Stimulated activated CD8-positive, alpha-beta memory T cell treated with anti-CD3 and anti-CD28 coated beads, Interleukin-7, amount 100 ng/mL, for 4 hours (primary cell): Measurements from ENCODE around the gene PPA2.

Experiments used
- DNase-seq, 2 donors: peaks; one replicate each; pipeline ENCODE4 v3.0.0-alpha.2; 2020; ENCODE audit warnings: low read depth in 2 of 2

PPA2 gene

DNA sequence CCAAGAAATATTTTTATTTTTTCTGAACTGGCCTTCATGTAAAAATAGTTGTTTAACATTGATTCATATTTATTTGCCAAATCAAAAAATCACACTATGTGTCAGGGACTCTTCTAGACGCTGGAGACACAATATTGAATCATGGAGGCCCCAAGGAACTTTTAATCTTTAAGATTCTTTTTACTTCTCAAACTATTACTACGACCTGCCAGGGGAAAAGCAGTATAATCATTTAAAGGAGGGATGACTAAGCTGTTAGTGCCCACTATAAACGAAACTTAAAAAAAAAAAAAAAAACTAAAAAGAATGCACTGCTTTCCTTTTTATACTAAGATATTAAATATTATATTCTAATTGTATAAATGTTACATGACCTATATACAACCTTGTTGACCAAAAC is 84.7 kb downstream of the PPA2 start:
- no peak for DNase-seq

DNA sequence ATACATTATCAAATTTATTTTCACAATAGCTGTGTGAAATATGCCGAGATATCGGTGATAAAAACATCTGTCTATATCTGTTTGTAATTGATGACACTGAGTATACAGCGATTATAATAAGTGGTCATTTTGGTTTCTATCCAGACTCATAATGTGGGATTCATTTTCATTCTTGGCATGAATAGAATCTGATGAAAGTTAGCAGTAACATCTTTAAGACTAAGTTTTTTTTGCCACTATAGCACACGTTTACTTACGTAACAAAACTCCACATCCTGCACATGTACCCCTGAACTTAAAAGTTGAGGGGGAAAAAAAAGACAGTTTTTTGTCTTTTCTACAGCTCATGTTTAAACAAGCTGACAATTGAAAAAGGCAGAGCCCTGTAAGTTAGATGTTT is 86.4 kb downstream of the PPA2 start:
- DNase-seq, result no peak

DNA sequence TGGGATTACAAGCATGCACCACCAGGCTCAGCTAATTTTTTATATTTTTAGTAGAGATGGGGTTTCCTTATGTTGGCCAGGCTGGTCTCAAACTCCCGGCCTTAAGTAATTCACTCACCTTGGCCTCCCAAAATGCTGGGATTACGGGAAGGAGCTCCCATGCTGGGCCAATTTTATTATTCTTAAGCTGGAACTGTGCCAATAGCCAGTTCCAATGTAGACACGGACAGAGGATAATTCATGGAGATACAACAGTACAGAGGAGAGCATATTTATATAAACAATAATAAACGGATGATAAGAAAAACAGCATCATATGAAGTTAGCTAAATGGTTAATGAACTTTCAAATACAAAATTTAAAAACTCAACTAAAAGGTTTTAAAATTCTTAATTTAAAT is 87.8 kb downstream of the PPA2 start:
- DNase-seq, result no peak

DNA sequence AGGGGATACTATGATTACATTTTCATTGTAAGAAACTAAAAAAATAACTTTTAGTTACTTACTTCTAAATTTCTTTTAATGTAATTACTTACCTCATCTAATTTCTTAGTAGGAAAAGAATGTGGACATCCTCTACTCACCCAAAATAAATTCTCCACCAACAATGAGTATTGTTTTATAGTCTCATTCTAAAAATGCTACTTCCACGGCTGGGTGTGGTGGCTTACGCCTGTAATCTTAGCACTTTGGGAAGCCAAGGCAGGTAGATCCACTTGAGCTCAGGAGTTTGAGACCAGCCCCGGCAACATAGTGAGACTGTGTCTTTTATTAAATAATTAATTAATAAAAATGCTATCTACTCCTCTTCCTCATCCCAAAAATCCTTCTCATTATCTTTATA is 99.8 kb downstream of the PPA2 start:
- no peak for DNase-seq

DNA sequence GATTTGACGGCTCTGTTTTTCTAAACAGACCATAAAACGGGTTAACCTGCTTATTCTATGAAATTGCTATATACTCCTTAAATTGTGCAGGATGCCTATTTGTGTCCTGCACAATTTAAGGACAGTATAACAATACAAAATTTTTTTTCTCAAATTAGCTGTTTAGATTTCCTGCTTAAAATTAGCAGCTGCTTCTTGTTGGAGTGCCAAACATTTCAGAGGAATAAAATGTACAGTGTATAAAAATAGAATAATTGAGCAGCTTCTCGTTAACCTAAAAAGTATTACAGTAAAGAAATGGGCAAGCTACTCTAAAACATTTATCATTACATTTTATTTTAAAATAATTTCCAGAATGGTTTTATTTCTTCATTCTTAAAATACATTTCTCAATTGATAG is 100.5 kb downstream of the PPA2 start:
- no peak for DNase-seq

DNA sequence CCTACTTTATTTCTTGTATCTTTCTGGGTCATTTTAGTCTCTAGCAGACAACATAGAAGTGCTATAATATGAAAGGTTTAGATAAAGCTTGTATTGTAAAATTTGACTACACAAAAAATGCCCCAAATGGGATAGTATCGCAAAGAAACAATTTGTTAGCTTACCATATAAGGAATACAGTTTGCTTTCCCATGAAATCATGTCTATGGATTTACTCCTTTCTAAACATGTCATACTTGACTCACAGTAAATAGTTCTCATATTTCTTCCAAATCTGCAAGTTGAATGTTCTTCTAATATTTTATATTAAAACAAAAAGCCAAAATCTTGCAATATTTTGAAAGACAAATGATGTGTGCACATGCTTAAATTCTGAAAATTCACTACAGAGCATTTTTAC is 103.9 kb downstream of the PPA2 start:
- DNase-seq, result no peak

DNA sequence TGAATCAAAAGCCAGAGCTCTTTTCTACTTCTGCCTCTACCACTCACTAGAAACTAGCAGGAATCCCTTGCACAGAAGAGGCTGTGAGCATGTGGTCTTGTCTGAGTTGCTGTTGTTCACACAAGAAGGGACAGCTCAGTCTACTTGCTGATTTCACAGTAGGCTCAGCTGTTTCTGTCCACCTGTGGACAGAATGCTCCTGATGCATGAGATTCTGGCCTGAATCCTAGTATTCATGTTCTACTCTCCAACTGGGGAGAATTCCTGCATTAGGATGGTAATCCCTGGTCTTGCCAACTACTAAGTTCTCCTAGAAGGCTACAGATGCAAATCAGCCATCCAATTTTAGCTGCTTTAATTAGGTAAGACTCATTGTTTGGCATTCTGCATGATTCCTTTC is 112.8 kb downstream of the PPA2 start:
- DNase-seq, result no peak

DNA sequence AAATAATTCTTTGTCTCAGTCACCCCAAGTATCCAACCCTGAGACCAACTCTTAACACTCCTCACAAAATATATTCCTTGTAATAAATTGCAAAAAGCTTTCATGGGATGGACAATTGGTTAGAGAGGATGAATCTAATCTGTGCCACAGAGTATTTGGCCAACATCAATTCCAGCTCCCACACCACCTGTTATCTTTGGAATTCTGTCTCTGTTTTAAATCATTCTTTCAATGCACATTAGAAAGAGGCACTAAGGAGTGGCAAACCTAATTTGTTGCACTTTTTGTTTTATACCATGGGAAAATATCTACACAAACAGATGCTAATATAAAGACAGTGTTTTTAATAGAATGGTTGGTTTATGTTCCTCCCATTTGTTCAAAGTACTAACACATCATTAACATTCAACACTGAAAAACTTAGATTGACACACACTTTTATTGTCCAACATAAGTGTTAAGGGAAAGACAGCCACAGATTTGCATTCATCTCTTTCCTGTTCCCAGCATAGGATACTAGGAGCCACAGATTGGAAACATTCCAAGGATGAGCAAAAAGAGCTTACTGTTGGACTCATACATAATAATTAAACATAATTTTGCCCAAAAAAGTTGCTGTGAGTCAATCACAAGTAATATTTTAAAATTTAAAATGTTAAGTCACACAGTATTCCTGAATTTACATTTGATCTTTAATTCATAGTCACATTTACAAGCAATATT is 116.4 kb downstream of the PPA2 start:
- DNase-seq, result no peak

DNA sequence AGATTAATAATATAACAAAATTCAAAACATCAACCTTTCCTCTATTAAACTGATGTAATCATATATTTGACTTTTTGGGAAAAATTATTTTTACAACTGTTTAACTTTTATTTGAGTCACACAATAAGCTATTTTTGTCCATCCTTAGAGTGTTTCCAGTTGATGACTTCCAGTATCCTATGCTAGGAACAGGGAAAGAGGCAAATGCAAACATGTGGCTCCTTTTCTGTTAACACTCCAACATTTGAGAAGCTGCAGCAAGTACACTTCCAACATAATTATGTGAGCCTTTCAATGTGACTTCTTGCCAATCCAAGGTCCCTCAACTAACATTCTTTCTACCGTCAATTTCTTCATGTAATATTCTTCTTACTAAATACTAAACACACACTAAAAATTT is 117.7 kb downstream of the PPA2 start:
- DNase-seq, result no peak

DNA sequence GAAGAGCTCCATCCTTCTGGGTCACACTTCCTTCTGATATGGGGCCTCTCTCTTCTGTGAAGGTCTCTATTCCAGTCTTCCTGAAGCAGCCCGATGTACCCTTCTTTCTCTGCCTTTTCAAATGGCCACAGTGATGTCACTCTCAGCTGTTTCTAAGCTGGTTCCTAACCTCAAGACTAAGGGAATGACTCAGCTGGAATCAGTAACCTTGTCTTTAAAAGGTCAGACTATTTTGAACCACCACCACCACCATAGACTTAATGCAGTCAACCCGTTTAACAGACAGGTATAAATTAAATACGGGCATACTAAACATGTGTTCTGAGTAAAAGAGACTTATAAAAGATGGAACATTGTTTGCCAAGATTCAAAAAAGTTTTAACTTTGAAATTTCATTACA is 121.0 kb downstream of the PPA2 start:
- DNase-seq, result no peak

DNA sequence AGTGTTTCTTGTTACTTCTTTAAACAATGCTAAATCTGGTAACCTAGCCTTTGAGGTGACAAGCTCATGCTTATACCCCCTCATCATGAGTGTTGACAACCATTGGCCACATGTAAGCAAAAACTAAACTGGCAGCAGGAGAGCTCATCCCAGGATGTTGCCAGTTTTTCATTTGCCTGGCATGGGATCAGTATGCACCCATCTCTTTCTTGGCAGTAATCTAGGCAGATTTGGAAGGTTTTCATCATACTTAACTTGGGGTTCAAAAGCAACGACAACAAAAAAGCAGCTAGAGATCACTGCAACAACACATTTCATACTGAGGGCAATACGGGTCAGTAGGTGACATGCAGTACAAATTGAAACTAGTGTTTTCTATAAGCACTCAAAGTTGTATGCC is 122.0 kb downstream of the PPA2 start:
- no peak for DNase-seq

DNA sequence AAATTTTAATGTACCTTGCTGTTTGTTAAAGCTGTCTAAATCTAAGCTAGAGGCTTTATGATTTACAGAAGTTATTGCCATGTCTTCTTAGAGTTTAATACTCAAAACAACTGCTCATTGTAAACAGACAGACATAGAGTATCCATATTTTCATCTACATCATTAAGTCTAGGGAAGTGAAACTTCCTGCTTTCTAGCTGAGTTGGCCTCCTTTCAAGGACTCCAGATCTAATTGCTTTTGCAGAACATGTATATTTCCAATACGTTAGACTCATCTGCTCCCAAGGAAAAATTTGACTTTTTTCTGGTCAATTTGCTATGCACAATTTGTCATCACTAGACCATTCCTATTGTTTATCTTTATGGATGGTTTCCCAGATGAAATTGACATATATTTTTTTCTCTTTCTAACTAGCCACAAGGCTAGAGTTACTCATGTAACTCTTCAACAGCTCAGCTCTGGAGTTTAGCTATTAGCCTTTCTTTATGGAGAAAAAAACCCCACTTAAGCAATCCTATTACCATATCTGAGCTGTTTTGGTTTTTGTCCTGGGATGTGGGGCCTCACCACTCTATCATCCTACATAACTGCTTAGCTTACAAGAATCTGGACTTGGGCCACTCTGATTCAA is 122.9 kb downstream of the PPA2 start:
- no peak for DNase-seq

DNA sequence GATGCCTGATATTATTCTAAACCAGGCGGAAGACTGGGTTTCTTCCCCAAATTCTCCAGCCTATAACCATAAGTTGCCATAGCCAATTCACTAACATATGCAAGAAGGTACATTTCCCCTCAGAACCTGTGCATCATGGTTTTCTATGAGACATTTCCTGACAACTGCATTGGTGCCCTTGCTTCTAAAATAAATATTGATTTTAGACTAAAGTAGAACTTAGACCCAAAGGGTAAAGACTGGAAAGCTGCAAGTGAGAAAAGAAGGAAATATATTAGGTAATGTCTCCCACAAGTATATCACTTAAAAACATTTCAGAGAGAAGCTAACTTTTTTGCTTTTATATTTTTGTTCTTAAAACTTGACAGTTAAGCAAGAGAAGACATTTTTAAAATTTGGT is 125.1 kb downstream of the PPA2 start:
- no peak for DNase-seq

DNA sequence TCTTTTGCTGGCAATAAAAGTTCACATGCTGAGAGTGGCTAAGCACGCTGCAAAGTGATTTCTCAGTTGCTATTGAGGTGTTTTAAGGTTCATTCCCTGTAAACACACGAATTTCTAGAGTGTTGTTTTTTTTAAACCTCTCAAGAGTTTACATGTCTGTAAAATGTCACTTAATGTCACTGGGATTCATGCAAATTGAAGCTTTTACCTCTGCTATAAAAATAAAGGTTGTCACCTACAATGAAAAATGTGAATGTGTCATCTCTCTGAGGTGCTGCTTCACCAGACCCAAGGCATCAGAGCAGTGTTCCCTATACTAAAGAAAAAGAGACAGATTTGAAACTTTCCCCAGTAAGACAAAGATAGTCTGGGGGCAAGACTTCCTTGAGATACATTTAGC is 127.0 kb downstream of the PPA2 start:
- DNase-seq, result no peak

DNA sequence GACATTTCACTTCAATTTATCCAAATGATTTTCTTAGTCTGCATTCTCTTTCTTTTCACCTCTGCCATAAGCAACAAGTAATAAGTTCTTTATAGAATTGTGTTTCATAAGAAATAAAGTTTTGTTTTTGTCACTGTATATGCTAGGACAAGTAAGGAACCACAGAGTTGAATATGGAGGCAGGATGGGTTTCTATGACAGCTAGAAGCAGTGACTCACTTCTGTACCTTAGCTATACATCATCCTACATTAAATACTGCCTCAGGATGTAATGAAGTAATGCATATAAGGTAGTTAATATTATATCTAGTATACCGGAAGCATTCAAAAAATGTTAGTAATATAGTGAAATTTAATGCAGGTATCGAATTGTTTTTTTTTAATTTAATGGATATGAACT is 128.0 kb downstream of the PPA2 start:
- DNase-seq, result no peak

DNA sequence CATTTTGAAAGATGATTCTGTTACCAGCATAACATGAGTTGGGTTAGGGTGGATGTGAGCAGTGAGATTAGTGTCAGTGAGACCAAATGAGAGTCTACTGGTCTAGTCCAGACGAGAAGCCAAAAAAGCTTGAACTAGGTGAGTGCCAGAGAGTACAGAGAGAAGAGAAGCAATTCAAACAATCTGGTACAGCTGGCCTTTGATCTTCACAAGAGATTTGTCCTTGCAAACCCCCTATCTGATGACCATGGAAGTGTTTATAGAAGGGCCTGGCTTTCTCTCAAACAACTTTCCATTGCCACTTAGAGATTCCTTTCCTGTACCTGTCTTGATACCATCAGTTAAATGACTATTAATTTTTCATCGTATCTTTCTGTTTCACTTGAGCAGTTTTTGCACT is 128.5 kb downstream of the PPA2 start:
- DNase-seq, result no peak

DNA sequence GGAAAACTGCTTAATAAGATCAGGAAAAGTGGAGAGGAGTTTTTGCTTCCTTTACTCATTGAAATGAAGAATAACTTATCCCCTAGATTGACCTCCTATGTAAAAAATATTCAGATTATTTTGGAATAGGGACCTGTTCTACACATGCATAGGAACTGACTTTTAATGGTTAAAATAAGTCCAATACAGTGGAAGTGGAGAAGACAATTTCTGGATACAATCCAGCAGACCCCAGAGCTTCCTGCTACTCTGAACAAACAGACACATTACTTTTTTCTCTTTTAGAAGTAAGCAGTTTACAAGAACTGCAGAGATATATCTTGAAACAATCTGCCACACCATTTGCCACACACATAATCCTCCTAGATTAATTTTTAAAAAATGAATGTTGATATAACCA is 129.7 kb downstream of the PPA2 start:
- no peak for DNase-seq

DNA sequence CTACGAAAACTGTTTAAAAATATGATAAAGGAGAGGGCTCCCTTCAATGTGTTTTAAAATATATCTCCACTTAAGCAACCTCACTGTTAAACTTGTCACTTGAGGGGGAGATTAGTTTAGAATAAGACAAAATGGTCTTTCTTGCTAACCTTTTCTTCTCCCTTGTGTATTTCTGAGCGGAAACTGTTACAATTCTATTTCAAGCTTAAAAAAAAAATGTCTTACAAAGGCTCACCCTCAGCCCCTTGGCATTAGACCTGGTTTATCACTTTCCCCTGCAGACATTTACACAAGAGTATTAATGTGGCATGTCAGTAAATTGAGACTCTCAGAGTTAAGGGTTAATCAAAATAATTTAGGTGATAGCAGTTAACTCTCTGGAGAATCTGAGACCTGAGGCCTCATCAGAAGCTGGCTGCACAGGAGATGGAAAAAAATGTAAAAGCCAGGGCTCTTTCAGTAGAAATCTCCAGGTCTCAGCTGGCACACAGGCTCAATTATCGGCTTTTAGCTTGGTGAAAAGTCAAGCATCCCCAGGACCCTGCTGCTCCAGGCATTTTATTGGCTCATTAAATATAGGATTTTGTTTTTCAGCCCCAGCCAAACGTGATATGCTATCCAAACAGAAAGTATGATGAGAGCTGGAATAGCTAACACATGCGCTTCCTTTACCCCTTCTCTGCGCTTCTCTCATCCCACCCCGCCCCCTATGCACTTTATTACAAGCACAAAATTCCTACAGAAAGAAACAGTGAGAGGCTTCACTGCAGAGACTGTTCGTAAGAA is 130.5 kb downstream of the PPA2 start:
- DNase-seq, result no peak

DNA sequence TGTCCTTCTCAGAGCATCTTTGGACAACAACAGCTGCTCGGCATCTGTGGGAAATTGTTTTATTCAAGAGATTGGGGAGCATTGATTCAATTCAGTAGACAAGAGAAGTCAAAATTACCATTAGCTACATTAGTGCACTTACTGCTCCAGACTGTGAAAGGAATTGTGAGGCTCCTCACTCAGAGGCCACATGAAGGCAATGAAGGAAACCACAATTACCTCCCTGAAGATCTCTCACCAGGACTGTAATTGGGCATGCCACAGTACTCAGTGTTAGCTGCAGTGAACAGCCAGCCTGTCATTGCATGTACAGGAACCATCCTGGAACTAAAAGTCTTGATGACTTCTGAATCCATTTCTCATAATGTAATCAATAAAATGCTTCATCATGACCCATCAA is 144.8 kb downstream of the PPA2 start:
- DNase-seq, result no peak

DNA sequence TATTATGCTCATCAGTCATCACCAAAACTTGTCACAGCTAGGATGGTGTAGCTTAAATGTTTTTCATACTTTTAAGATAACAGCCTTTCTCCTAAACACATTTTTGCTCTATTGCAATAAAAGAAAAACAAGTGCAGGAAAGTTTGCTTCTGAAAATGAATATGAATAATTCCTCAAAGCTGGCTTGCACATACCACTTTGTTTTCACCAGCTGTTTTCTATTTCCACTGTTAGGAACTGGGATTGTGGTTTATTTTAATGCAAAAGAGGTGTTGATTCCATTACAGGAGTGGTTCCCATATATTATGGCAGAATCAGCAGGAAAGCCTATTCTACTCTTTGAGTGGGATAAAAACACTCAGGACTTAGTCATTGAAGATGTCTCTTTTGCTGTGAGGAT is 145.9 kb downstream of the PPA2 start:
- DNase-seq, result no peak

DNA sequence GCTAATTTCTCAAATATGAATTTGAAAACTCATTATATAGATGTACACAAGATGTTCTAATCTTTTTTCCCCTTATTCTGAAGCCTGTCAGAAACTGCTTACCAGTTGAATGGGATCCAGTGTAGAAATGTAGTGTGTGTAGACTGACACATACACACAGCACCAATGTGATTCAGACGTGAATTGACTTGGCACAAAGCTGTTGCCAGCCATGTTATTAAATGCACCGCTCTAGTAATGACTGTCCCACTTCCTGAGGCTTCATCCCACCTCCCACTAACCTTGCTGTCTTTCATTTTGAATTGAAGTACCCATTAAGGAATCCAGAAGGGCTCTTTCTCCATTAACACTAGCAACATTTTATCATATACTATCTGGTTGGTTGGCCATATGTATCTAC is 146.6 kb downstream of the PPA2 start:
- no peak for DNase-seq
